ENCODE measurements around the gene PGBD1. TPM values are rescaled to one million over a fixed set of nuclear protein-coding genes. Genes with fewer than 3 reads are reported as not detected.

The PGBD1 gene
- total RNA-seq, 1 experiment from 2014 or later = 3.8 TPM

GRCh38 chr6:28337121-28337520 is 55.7 kb downstream of the PGBD1 start:
- H3K4me1 Mint-ChIP-seq (ENCODE audit: low read depth, unreplicated experiment) = peaks cover 16% of the 10 kb centered on the region
- Histone ChIP-seq H3K4me1 (no peaks in the 10 kb centered on the region; the same call in 1 of the 2 replicates), H3K36me3 (ENCODE audit: control insufficient read depth, insufficient read depth, low read length) (no peaks in the 10 kb centered on the region), H3K4me3 (ENCODE audit: low read depth, low read length) (peak overlapping the region; percentile 54), H3K27me3 (replicated peaks; ENCODE audit: control insufficient read depth, insufficient read depth, low read length) (no peaks in the 10 kb centered on the region), H3K9me3 (no peaks in the 10 kb centered on the region)
- no peak overlapping the region for H3K4me3 Mint-ChIP-seq (ENCODE audit: unreplicated experiment)
- POLR2A ChIA-PET = interaction anchor here (0.8 to 2.0 kb wide), 4 partner anchors 11 to 118 kb away, joined by 3 to 17 read pairs (median 6); no protein-coding TSS in a partner anchor
- H3K27me3 Mint-ChIP-seq (ENCODE audit: insufficient read depth, unreplicated experiment) = peaks cover 2% of the 10 kb centered on the region
- TF ChIP-seq CTCF (IDR thresholded peaks at IDR 0.05; ENCODE audit: insufficient read depth in 1 of 2, low read depth in 1 of 2, low read length in 1 of 2, severe bottlenecking in 1 of 2, unreplicated experiment in 1 of 2) = no peak
- CTCF ChIA-PET = interaction anchor here (2.5 kb wide), 1 partner anchor 19 kb away, joined by 16 read pairs; no protein-coding TSS in a partner anchor
- H3K9me3 Mint-ChIP-seq (ENCODE audit: unreplicated experiment) = peaks cover 9% of the 10 kb centered on the region
- H3K27ac Mint-ChIP-seq (ENCODE audit: unreplicated experiment) = no peak overlapping the region
- no peak for DNase-seq
- intact Hi-C loops (cut with micrococcal nuclease; ENCODE audit: unreplicated experiment) = loop anchor here (5.0 kb wide), 2 partner anchors 55 to 445 kb away; partner anchors contain the start of gene PGBD1
- H3K36me3 Mint-ChIP-seq (ENCODE audit: insufficient read depth, unreplicated experiment) = no peaks in the 10 kb centered on the region
- BruUV-seq (replicated peaks) = no TSS peak

DNA sequence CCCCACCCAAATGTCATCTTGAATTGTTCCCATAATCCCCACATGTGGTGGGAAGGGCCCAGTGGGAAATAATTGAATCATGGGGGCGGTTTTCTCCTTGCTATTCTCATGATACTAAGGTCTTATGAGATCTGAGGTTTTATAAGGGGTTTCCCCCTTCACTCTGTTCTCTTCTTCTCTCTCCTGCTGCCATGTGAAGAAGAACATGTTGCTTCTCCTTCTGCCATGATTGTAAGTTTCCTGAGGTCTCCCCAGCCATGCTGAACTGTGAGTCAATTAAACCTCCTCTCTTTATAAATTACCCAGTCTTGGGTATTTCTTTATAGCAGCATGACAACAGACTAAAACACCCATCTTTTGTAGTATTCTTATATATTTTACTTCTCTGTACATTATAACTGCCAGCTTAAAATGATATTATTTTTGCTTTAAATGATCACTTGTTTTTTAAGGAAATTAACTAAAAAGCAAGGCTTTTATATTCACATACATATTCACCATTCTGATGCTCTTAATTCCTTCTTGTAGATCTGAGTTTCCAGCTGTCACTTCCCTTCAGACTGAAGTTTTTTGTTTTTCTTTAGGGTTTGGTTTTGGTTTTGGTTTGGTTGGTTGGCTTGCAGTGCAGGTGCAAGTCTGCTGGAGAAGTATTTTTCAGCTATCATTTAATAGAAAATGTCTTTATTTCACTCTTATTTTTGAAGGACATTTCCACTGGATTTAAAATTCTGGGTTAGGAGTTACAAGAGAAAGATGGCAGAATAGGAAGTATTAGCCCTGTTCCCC is 59.1 kb downstream of the PGBD1 start:
- intact Hi-C loops (cut with micrococcal nuclease; ENCODE audit: unreplicated experiment) = no loop called here
- H3K36me3 ChIP-seq (ENCODE audit: control insufficient read depth, insufficient read depth, low read length) = no peaks in the 10 kb centered on the region
- no peak overlapping the region for H3K4me3 ChIP-seq (ENCODE audit: low read depth, low read length)
- Mint-ChIP-seq H3K9me3 (ENCODE audit: unreplicated experiment) (peaks cover 9% of the 10 kb centered on the region), H3K36me3 (ENCODE audit: insufficient read depth, unreplicated experiment) (no peaks in the 10 kb centered on the region), H3K4me3 (ENCODE audit: unreplicated experiment) (no peak overlapping the region), H3K27ac (ENCODE audit: unreplicated experiment) (no peak overlapping the region), H3K4me1 (ENCODE audit: low read depth, unreplicated experiment) (no peaks in the 10 kb centered on the region), H3K27me3 (ENCODE audit: insufficient read depth, unreplicated experiment) (peaks cover 2% of the 10 kb centered on the region)
- POLR2A ChIA-PET = no interaction called here
- no peaks in the 10 kb centered on the region; the same call in 1 of the 2 replicates for H3K4me1 ChIP-seq
- no peaks in the 10 kb centered on the region for H3K9me3 ChIP-seq
- CTCF ChIA-PET = no interaction called here
- no peak for TF ChIP-seq CTCF (IDR thresholded peaks at IDR 0.05; ENCODE audit: insufficient read depth in 1 of 2, low read depth in 1 of 2, low read length in 1 of 2, severe bottlenecking in 1 of 2, unreplicated experiment in 1 of 2)
- DNase-seq = no peak
- no peaks in the 10 kb centered on the region for H3K27me3 ChIP-seq (replicated peaks; ENCODE audit: control insufficient read depth, insufficient read depth, low read length)
- no TSS peak for BruUV-seq (replicated peaks)

DNA sequence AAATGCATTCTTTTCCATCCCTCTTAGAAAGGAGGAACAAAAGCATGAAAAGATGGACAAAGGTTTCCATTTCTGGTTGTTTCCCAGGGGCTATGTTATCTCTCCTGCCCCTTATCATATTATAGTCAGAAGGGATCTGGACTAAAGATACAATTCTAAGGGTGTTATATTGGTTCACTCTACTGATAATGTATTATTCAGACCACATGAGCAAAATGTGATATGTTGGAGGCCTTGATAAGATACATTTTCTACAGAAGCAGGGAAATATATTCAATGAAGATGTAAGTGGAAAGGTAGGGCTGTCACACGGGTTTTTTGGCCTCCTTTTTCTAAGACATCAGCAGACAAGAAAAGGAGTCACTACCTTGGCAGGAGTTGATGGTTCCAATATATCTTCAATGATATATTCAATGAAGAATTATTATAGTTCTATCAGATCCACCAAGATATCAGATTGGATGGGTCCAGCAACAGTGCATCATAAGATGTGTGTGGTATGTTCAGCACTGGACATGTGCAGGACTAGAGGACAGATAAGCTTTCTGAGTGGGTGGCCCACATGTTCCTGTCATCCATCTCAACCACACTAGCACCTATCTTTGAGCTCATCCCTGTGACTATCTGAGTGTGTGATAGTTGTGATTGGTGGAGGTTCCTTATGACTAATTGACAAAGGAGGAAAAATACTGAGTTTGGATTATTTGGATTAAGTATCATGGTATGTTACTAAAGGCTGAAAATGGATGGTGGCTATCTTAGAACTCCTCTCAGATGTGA is 62.7 kb downstream of the PGBD1 start:
- ChIA-PET CTCF (no interaction called here), POLR2A (no interaction called here)
- no peaks in the 10 kb centered on the region for H3K4me1 Mint-ChIP-seq (ENCODE audit: low read depth, unreplicated experiment)
- Histone ChIP-seq H3K4me1 (no peaks in the 10 kb centered on the region), H3K9me3 (no peaks in the 10 kb centered on the region), H3K36me3 (ENCODE audit: control insufficient read depth, insufficient read depth, low read length) (no peaks in the 10 kb centered on the region), H3K27me3 (replicated peaks; ENCODE audit: control insufficient read depth, insufficient read depth, low read length) (no peaks in the 10 kb centered on the region), H3K4me3 (ENCODE audit: low read depth, low read length) (no peak overlapping the region)
- no peak overlapping the region for H3K27ac Mint-ChIP-seq (ENCODE audit: unreplicated experiment)
- peaks cover 9% of the 10 kb centered on the region for H3K9me3 Mint-ChIP-seq (ENCODE audit: unreplicated experiment)
- TF ChIP-seq CTCF (IDR thresholded peaks at IDR 0.05; ENCODE audit: insufficient read depth in 1 of 2, low read depth in 1 of 2, low read length in 1 of 2, severe bottlenecking in 1 of 2, unreplicated experiment in 1 of 2) = no peak
- DNase-seq = no peak
- H3K4me3 Mint-ChIP-seq (ENCODE audit: unreplicated experiment) = no peak overlapping the region
- peaks cover 5% of the 10 kb centered on the region for H3K27me3 Mint-ChIP-seq (ENCODE audit: insufficient read depth, unreplicated experiment)
- intact Hi-C loops (cut with micrococcal nuclease; ENCODE audit: unreplicated experiment) = no loop called here
- no peaks in the 10 kb centered on the region for H3K36me3 Mint-ChIP-seq (ENCODE audit: insufficient read depth, unreplicated experiment)
- BruUV-seq (replicated peaks) = no TSS peak

All from Caco-2 (cell line).